ENCODE data around the gene KCNAB2. TPM values are rescaled to one million over a fixed set of nuclear protein-coding genes. Genes with fewer than 3 reads are reported as not detected.

KCNAB2 gene
- polyA plus RNA-seq, 1 of the 3 experiments (the other 2 are of a cell fraction) = 7.6 TPM

DNA sequence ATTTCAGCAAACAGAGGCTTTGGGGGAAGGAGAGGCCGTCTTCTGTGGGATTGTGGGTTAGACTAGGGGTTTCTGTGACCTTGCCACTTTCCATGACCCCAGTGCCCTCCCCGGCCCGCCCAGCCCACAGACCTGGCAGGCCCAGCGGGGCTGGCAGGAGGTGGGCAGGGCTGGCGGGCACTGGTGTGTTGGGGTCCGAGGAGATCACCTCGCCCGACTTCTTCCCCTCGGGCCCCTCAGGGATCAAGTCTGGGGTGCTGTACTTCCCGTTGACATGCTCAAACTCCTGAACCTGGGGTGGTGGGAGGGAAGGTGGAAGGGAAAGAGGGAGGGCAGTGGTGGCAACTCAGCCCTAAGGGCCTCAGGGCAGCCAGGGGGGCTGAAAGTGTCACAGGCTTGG is 78.1 kb downstream of the KCNAB2 start:
- no peaks in the 10 kb centered on the region for H3F3A ChIP-seq (replicated peaks; ENCODE audit: insufficient read depth)
- no peaks in the 10 kb centered on the region for H3K27me3 ChIP-seq (ENCODE audit: insufficient read depth)
- no peak overlapping the region for H3K4me2 ChIP-seq
- POLR2A ChIA-PET = no interaction called here
- no peak for DNase-seq
- H4K20me1 ChIP-seq (ENCODE audit: insufficient read depth) = no peaks in the 10 kb centered on the region
- H3K9me2 ChIP-seq = no peaks in the 10 kb centered on the region
- H3K79me2 ChIP-seq (ENCODE audit: insufficient read depth) = no peaks in the 10 kb centered on the region
- H3K27ac ChIP-seq (ENCODE audit: low read depth in 2 of 2, low read length in 1 of 2) = no peak overlapping the region
- H3K9me3 ChIP-seq = no peaks in the 10 kb centered on the region
- H3K4me1 ChIP-seq (ENCODE audit: control insufficient read depth in 1 of 2, insufficient read depth in 2 of 2, low read depth in 1 of 2, low read length in 1 of 2) = no peaks in the 10 kb centered on the region
- H2AFZ ChIP-seq (ENCODE audit: low read depth) = no peak overlapping the region
- H3K9ac ChIP-seq = no peak overlapping the region
- H3K36me3 ChIP-seq (replicated peaks in 1 of 2; ENCODE audit: control insufficient read depth in 1 of 2, insufficient read depth in 2 of 2, low read length in 1 of 2) = no peaks in the 10 kb centered on the region
- 56% methylated on average over 5 of the region's 10 CpGs for WGBS (ENCODE audit: low lambda C conversion rate)
- no peak for TF ChIP-seq POLR2AphosphoS5 (IDR thresholded peaks at IDR 0.05; ENCODE audit: low read depth, low read length)
- TF ChIP-seq, protein P1, sequence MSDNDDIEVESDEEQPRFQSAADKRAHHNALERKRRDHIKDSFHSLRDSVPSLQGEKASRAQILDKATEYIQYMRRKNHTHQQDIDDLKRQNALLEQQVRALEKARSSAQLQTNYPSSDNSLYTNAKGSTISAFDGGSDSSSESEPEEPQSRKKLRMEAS (IDR thresholded peaks at IDR 0.05; ENCODE audit: low read depth) = no peak
- TF ChIP-seq RXRA (IDR thresholded peaks at IDR 0.05; ENCODE audit: borderline replicate concordance, low read depth) = no peak
- TF ChIP-seq MXI1 (IDR thresholded peaks at IDR 0.05; ENCODE audit: low read depth, low read length) = no peak
- TF ChIP-seq TEAD4 (IDR thresholded peaks at IDR 0.05; ENCODE audit: borderline replicate concordance, insufficient read depth) = no peak
- no peak for TF ChIP-seq ELF1 (IDR thresholded peaks at IDR 0.05)
- TF ChIP-seq FOSL2 (IDR thresholded peaks at IDR 0.05; ENCODE audit: borderline replicate concordance, low read depth) = no peak
- no peak overlapping the region for H3K4me3 ChIP-seq (ENCODE audit: low read depth in 2 of 2, low read length in 1 of 2)
- CTCF ChIA-PET = no interaction called here

DNA sequence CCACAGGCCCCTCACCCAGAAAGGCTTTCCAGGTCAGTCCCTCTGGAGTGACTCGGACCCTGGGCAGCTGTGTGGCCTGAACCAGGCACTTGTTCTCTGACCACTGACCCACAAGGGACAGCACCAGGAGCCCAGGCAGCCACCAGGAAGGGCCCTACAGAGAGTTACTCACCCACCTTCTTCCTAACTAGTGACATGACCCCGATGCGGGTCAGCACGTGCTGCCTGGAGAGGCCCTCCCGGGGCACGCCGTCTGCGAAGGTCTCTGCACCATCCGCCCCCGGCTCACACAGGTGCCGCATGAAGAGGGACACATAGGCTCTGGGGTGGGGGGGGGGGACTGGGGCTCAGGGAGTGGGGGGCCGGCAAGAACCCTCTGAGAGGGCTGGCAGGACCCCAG is 78.7 kb downstream of the KCNAB2 start:
- no peaks in the 10 kb centered on the region for H3K9me3 ChIP-seq
- no peaks in the 10 kb centered on the region for H3K36me3 ChIP-seq (replicated peaks in 1 of 2; ENCODE audit: control insufficient read depth in 1 of 2, insufficient read depth in 2 of 2, low read length in 1 of 2)
- H3K9me2 ChIP-seq = no peaks in the 10 kb centered on the region
- H3K4me2 ChIP-seq = no peak overlapping the region
- no peak overlapping the region for H2AFZ ChIP-seq (ENCODE audit: low read depth)
- WGBS (ENCODE audit: low lambda C conversion rate) = 83% methylated on average over 5 of the region's 12 CpGs
- H3K79me2 ChIP-seq (ENCODE audit: insufficient read depth) = no peaks in the 10 kb centered on the region
- H3K27ac ChIP-seq (ENCODE audit: low read depth in 2 of 2, low read length in 1 of 2) = no peak overlapping the region
- H3K4me3 ChIP-seq (ENCODE audit: low read depth in 2 of 2, low read length in 1 of 2) = no peak overlapping the region
- ChIA-PET POLR2A (no interaction called here), CTCF (no interaction called here)
- no peak overlapping the region for H3K9ac ChIP-seq
- no peak for DNase-seq
- H3K4me1 ChIP-seq (ENCODE audit: control insufficient read depth in 1 of 2, insufficient read depth in 2 of 2, low read depth in 1 of 2, low read length in 1 of 2) = no peaks in the 10 kb centered on the region
- H3F3A ChIP-seq (replicated peaks; ENCODE audit: insufficient read depth) = no peaks in the 10 kb centered on the region
- H3K27me3 ChIP-seq (ENCODE audit: insufficient read depth) = no peaks in the 10 kb centered on the region
- TF ChIP-seq CHD2 (IDR thresholded peaks at IDR 0.05; ENCODE audit: low read length, partially characterized antibody) (no peak), FOXJ3 (CRISPR knock-in tag; IDR thresholded peaks at IDR 0.05) (no peak), EP300 (IDR thresholded peaks at IDR 0.05; ENCODE audit: borderline replicate concordance in 1 of 2, low read depth in 1 of 2, low read length in 1 of 2) (no peak), RXRA (IDR thresholded peaks at IDR 0.05; ENCODE audit: borderline replicate concordance, low read depth) (no peak), TAF1 (IDR thresholded peaks at IDR 0.05; ENCODE audit: borderline replicate concordance, low read depth, low read length) (no peak), GATA2 (CRISPR knock-in tag; IDR thresholded peaks at IDR 0.05) (no peak), EZH2phosphoT487 (IDR thresholded peaks at IDR 0.05; ENCODE audit: borderline replicate concordance, low read depth) (no peak), SIN3A (IDR thresholded peaks at IDR 0.05; ENCODE audit: borderline replicate concordance, low read depth, low read length) (no peak), RCOR1 (IDR thresholded peaks at IDR 0.05; ENCODE audit: low read length) (no peak), FOSL2 (IDR thresholded peaks at IDR 0.05; ENCODE audit: borderline replicate concordance, low read depth) (no peak), ELF1 (IDR thresholded peaks at IDR 0.05) (no peak), MXI1 (IDR thresholded peaks at IDR 0.05; ENCODE audit: low read depth, low read length) (no peak)
- TF ChIP-seq, protein P2, sequence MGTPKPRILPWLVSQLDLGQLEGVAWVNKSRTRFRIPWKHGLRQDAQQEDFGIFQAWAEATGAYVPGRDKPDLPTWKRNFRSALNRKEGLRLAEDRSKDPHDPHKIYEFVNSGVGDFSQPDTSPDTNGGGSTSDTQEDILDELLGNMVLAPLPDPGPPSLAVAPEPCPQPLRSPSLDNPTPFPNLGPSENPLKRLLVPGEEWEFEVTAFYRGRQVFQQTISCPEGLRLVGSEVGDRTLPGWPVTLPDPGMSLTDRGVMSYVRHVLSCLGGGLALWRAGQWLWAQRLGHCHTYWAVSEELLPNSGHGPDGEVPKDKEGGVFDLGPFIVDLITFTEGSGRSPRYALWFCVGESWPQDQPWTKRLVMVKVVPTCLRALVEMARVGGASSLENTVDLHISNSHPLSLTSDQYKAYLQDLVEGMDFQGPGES (IDR thresholded peaks at IDR 0.05; ENCODE audit: low read depth, low read length) = no peak
- TF ChIP-seq, protein P3, sequence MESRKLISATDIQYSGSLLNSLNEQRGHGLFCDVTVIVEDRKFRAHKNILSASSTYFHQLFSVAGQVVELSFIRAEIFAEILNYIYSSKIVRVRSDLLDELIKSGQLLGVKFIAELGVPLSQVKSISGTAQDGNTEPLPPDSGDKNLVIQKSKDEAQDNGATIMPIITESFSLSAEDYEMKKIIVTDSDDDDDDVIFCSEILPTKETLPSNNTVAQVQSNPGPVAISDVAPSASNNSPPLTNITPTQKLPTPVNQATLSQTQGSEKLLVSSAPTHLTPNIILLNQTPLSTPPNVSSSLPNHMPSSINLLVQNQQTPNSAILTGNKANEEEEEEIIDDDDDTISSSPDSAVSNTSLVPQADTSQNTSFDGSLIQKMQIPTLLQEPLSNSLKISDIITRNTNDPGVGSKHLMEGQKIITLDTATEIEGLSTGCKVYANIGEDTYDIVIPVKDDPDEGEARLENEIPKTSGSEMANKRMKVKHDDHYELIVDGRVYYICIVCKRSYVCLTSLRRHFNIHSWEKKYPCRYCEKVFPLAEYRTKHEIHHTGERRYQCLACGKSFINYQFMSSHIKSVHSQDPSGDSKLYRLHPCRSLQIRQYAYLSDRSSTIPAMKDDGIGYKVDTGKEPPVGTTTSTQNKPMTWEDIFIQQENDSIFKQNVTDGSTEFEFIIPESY (IDR thresholded peaks at IDR 0.05; ENCODE audit: borderline replicate concordance, low read depth) = no peak
- no peaks in the 10 kb centered on the region for H4K20me1 ChIP-seq (ENCODE audit: insufficient read depth)
